Inferior parietal cortex (tissue), 1 donor: Measurements from ENCODE around the gene HIBADH.

Experiments
- DNase-seq: peaks from one replicate; pipeline ENCODE4 v3.0.0-alpha.2; 2016; ENCODE audit errors: extremely low spot score

Gene HIBADH

DNA sequence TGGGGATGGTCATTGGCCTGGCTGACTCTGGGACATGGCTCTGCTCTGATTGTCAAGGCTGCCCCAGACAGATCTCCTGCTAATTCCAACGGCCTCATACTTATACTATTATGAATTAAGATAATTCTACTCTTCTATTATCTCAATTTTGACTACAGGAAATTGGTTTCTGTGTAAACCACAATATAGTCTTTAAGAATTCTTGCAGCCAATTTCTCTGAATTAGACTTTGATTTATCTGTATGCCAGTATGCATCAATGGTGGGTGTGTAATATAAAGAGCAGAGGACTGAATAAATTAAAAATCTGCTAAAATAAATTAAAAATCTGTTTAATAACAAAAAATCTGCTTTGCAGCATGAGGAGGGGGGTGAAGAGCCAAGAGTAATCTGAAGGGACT, 27.0 kb downstream of the HIBADH start:
- DNase-seq, result no peak

GRCh38 chr7:27634671-27635493, 27.8 kb downstream of the HIBADH start:
- DNase-seq, result no peak

GRCh38 chr7:27633062-27633461, 29.6 kb downstream of the HIBADH start:
- no peak for DNase-seq

DNA sequence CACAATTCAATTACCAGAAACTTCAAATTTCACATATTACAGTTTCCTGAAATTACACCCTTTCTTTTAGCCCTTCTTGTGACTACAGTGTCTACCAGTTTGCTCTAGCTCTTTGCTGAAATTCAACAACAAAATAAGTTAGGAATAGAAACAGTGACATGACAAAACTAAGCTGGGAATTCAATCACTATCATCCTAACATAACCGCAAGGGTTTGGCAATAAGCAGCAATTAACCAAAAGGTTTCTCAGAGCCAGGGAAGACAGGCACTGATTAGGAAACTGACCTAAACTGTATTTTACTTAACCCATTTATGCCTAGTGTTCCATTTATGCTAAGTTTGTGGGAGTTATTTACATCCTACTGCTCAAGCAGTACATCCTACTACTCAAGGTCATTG, 31.3 kb downstream of the HIBADH start:
- DNase-seq, result no peak

DNA sequence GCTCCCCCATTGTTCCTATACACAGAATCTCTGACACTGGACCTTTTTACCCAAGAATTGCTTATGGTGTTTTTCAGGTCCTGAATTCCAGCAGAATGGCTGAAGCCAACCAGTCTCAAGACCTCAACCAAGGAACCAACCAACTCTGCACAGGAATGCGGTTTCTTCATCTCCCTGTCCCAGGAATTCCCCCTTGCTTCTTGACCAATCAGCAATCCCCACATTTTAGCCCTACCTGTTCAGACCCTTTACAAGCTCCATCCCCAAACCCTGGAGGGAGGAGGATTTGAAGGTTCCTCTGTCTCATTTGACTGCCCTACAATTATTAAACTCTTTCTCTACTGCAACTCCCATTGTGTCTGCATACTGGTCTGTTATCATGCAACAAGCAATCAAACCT, 35.5 kb downstream of the HIBADH start:
- DNase-seq, result no peak

DNA sequence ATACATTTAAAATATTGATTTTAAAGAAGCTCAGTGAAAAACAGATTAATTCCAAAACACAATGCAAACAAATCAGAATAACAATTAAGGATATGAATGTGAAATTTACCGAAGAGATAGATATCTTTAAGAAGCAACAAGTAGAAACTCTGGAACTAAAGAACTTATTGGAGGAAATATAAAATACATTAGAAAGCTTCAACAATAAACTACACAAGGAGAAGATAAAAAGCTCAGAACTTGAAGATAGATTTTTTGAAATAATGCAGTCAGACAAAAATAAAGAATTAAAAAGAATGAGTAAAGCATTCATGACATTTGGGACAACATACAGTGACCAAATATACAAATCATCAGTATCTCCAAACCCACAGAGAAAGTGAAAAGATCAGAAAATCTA, 43.2 kb downstream of the HIBADH start:
- no peak for DNase-seq

DNA sequence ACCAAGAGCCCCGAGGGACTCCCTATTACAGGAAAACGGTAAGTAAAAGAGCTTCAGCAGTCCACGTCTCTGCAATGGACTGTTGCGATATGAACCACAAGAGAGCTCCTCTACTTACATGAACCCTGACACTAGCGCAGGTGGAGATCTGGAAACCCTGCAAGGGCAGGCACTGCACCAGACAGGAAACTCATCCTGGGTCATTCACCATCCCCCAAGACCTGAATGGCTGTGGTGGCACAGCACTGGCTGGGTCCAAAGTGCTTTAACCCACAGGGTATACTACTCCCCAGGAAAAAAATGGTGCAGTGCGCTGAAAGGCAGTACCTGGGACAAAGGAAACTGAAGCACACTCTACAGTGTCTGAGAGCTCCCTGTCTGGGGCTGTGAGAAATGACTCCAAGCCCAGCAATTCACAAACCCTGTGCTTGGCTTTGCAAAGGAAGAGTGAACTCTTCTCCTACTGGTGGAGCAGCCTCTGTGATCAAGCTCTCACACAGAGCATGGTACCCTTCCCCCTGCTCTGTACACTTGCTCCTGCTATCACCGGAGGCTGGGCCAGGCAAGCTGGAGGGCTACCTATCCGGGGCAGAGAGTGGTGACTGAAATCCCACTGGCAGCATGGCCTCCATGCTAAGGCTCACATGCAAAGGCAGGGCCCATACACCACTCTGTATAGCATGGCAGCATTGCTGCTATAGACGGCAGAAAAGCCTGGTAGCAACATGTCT, 44.9 kb downstream of the HIBADH start:
- no peak for DNase-seq

DNA sequence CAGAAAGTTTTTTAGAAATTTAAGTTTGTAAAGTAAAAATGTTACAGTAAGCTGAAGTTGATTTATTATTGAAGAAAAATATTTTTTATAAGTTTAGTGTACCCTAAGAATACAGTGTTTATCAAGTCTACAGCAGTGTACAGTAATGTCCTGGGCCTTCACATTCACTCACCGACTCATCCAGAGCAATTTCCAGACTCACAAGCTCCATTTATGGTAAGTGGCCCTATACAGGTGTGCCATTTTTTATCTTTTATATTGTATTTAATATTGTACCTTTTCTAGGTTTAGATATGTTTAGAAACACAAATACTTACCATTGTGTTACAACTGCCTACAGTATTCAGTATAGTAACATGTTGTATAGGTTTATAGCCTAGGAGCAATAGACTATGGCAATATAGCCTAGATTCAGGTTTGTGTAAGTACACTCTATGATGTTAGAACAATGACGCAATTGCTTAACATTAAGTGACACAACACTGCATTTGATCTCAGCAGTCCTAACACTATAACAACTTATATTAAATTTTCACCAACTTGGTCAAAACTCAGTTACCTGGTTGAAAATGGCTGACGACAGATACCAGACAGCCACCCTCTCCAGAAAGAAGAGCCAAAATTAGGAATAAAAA, 45.7 kb downstream of the HIBADH start:
- no peak for DNase-seq

DNA sequence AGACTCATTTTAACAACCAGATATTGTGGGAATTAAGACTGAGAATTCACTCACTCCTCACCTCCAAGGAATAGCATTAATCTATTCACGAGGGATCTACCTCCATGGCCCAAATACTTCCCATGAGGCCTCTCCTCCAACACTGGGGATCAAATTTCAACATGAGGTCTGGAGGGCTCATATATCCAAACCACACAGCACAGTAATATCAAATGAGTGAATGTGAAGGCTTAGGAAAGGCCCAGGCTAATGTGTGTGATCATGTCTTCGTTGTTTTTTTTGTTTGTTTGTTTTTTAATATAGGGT, 46.5 kb downstream of the HIBADH start:
- no peak for DNase-seq

DNA sequence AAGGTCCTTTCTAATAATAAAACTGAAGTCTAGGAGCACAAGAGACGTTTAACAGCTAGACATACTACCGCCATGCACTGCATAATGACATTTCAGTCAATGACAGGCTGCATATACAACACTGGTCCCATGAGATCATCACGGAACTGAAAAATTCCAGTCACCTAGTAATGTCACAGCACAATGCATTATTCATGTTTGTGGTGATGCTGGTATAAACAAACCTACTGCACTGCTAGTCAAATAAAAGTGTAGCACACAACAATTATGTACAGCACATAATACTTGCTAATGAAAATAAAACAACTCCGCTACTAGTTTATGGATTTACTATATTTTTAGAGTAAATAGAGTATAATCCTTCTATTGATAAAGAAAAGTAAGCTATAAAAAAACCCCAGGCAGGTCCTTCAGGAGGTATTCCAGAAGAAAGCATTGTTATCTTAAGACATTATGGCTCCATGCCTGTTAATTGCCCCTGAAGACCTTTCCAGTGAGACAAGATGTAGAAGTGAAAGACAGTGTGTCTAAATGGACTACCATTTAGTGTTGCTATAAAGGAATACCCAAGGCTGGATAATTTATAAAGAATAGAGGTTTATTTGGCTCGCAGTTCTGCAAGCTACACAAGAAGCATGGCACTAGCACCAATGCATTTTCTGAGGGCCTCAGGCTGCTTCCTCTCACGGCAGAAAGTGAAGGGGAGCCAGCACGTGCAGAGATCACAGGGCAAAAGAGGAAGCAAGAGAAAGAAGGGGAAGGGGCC, 47.1 kb downstream of the HIBADH start:
- DNase-seq, result no peak

DNA sequence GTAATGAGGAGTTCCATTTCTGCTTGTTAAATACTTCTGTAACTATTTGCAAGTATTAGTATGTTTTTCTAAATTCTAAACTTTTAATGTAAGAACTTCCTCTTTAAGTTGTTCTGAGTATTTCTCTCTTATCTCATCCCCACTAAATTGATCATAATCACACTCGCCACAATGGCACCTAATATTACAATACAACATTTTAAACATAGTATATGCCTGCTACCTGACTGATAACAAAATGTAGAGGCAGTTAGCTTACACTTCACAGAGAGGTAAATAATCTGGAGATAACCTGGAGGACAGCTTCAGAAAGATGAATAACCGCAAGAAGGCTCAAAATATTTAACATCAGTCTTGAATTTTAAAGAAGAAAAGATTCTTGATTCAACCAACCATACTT, 48.6 kb downstream of the HIBADH start:
- DNase-seq, result no peak

DNA sequence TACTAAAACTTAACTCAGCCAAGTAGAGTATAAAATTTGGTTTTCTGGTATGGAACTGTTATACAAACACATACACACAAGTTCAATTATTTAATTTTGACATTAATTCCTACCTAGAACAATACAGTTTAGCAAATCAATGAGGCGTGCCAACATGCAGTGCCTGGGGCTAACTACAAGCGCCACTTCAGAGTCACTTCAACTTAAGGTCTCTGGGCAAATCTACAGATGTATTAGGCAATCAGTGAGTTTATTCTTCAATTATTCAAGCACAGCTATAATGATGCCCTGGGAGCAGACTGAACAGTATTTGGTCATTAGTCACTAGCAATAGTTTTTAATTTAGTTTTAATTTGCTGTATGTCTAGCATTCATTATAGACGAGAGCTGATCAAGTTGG, 51.6 kb downstream of the HIBADH start:
- DNase-seq, result no peak

DNA sequence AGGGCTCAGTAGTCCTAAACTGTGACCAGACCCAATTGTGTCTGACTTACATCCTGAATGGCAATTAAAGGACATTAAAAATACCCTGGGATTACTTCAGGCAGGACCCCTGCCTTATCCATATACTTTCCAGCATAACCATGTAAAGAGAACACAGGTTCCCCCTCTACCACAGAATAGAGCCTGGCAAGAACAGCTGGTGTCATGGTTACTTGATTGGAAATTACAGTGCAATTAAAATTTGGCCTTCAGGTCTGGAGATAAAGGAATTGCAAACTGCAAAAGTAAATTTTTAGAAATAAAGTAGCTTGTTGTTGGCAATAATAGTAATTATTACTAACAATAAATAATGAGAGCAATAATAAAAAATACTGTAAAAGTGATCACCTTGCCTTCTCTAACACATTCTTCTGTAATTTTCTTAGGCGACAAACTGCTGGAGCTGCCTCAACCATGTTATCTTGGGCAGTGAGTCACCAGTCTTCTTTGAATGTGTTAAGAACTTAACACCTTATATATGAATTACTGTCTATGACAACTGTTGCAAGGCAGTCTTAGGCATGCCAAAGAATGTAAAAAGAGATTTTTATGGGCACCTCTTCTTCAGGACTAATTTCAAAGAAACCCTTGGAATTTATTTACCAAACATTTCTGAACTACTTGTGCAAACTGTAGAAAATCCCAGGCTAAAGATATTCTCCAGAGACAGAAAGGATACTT, 53.7 kb downstream of the HIBADH start:
- DNase-seq, result no peak

- DNase-seq, result no peak
These were observed 55.5 kb downstream of the HIBADH start for GRCh38 chr7:27607210-27607606.

DNA sequence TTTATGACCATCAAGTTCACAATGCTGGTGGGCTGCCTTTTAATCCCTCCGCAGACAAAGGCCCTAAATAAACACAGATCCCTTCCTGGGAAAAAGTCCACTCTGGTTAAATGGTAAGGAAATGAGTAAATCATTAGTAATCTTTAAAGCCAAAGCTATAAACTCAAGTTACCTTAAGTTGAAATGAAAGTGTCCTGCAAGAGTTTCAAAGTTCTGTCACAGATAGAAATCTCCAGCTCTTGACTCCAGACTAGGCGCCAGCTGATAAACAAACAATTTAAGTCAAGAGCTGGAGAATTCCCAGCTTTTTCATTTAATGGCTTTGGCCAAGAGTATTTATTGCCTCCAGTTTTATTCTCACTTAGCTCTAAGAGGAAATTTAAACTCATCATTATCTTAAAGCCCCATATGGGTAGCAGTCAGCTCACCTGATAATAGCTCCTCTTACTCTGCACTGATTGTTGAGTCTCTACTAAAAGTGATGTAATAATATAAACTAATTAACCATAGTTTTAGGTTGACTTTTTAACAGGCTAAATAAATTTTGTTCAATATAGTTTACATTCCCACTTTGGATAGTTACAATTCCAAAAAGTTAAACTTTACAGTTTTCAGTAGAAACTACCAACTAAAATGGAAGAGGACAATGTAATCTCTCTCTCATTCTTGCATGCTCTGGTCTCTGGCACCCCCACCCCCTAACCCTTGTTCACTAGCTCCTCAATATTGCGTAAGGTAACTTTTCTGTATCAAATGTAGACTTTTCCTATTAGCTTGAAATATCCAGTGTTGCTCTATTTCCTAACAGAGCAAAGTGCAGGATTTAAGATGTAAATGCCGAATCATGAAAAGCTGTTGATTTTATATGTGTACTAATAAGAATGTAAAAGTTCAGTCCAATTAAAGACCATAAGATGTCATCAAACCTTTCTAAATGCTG, 56.1 kb downstream of the HIBADH start:
- DNase-seq, result no peak

DNA sequence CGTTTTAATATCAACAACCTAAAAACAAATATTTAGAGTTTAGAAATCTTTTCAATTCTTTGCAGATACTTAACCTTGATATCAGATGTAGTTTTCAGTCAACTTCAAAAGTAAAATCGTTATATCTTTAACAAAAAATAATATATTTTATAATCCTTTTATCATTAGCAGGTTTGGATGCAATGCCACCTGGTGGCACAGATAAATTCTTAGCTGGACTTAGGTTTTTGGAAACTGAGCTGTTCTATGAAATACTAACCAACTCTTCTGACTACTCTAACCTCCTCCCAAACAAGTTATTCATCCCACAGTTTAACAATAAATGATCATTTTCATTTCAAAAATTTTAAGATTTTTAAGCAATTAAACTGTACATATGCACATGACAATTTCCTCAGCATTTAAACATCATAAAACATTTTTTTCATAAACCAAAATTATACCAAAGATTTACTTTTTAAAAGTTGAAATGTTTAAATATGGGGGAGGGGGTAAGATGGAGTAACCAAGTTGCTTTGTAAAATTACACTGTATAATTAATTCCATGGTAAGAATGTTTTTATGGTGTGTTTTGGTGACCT, 56.9 kb downstream of the HIBADH start:
- DNase-seq, result no peak

DNA sequence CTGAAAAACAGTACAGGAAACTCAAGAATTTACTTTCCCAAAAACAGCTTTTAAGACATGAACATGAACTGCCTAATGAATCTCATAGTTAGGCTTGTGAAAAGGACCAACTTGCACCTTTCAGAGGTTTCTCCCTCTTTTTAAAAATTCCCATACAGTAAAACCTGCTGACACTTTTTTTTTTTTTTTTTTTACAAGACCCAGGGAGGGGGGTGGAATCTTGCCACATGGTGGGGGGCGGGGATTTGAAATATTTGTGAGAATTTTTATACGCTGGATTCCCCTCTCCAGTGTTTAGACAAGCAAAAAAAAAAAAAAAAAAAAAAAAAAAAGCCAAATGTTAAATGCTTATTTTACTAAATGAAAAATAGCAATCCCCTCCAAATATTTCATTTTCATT, 57.4 kb downstream of the HIBADH start:
- no peak for DNase-seq

DNA sequence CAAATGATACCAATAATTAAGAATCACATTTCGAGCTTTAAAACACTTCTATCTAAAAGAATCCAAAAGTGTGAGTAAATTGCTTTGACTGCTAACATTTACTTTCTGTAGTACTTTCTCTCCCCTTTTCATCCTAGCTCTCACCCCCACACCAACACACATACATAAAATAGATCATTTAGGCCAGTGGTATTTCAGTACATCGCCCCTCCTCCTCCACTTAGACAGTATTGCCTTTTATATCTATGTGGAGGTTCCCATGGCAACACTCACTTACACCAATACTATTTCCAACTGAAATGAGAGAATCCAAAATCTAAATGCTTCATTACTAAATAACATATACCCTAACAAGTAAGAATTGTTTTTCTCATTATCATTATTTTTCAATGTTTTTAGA, 58.9 kb downstream of the HIBADH start:
- DNase-seq, result no peak

DNA sequence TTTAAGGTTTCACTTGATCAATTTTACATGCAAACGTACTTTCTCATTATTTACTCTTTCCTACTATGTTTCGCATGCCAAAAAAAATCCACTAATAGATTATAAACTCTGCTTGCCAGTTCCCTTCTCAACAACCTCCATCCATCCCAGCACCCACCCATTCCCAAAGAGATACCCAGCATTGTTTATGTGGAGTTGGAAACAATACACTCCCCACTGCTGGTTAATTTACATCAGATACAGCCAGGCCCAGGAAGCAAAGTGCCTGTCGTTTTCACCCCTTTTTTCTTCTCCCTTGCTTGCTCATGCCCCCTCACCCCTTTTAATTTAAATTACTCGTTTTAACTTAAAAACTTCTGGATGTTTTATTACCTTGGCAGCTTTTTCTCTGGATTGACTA, 59.9 kb downstream of the HIBADH start:
- no peak for DNase-seq

DNA sequence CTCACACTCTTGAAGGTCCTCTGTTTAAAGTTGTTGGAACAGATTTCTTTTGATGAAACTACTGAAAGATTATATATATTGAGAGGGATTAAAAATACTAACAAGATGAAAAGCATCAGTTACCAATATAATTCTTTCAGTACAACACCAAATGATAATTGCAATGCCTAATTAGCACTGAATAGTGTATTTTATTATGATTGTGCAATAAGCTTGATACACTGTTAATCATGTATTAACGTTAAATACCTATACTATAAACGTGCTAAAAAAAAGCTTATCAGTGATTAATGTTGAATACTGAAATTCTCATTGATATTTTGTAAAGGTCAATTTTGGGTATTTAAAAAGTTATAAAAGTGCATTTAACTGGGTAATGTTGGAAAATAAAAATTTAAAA, 61.5 kb downstream of the HIBADH start:
- DNase-seq, result no peak
